Gastrocnemius medialis (tissue), 4 donors: ENCODE measurements around the gene PECR. TPM values are rescaled to one million over a fixed set of nuclear protein-coding genes. Genes with fewer than 3 reads are reported as not detected.

Source experiments
- ATAC-seq, 2 donors: fragments of 150-250 bp; one replicate each; pipeline ENCODE4 v1.9.1; 2016
- DNase-seq, 2 donors: peaks; one replicate each; pipeline ENCODE4 v3.0.0-alpha.2; 2019
- H3K27ac ChIP-seq, 4 donors: fragments of 200-600 bp; sonication (generic); 1 replicate in 1 of 4; 2 replicates in 3 of 4; pipeline ENCODE4 v1.5.1; 2016 to 2018; ENCODE audit warnings: mild to moderate bottlenecking in 2 of 4, moderate library complexity in 1 of 4
- H3K27me3 ChIP-seq, 3 donors: fragments of 200-600 bp; sonication (generic) in 2 of 3; 1 replicate in 1 of 3; 2 replicates in 2 of 3; pipeline versions ENCODE4 v1.5.1 to v1.6.0; 2016 to 2019; ENCODE audit warnings: mild to moderate bottlenecking in 1 of 3, moderate library complexity in 1 of 3
- H3K36me3 ChIP-seq, 2 donors: fragments of 200-600 bp; sonication (generic) in 1 of 2; one replicate each; pipeline ENCODE4 v1.5.1; 2017 to 2018
- H3K4me1 ChIP-seq, 2 donors: fragments of 200-600 bp; sonication (generic) in 1 of 2; one replicate each; pipeline ENCODE4 v1.5.1; 2016 to 2017; ENCODE audit warnings: mild to moderate bottlenecking in 2 of 2
- H3K4me3 ChIP-seq, 4 donors: fragments of 200-600 bp; sonication (generic) in 3 of 4; 1 replicate in 1 of 4; 2 replicates in 3 of 4; pipeline ENCODE4 v1.5.1; 2016 to 2019; ENCODE audit warnings: mild to moderate bottlenecking in 2 of 4
- H3K9me3 ChIP-seq, 3 donors: fragments of 200-600 bp; sonication (generic) in 2 of 3; 1 replicate in 1 of 3; 2 replicates in 2 of 3; pipeline ENCODE4 v1.5.1; 2016 to 2019
- POLR2A ChIP-seq, 2 donors: fragments of 450-650 bp; IDR thresholded peaks; one replicate each; pipeline ENCODE4 v1.6.1; 2017; ENCODE audit warnings: antibody characterized with exemption in 2 of 2, mild to moderate bottlenecking in 2 of 2, moderate library complexity in 2 of 2
- in situ Hi-C, 4 donors: fragments of 200-750 bp; cut with MboI; loops; one replicate each; pipeline versions ENCODE4 v1.15.0 to v1.8.0; 2017; ENCODE audit warnings: low sequenced_read_pairs in 4 of 4
- intact Hi-C: fragments of 100-400 bp; cut with DNase I; formaldehyde crosslinking; loops from one replicate; pipeline ENCODE4 v1.15.1; 2023; ENCODE audit warnings: low total_unique reads
- total RNA-seq, 4 donors: library from RNA; depleted of rRNA; stranded (reverse); fragments of >200 nt; gene quantifications; one replicate each; pipeline versions ENCODE4 v1.1.0 to v1.2.3, GENCODE V29; 2016
- TF ChIP-seq, protein P1 (sequence below), 5 experiments: fragments of 450-650 bp in 3 of 5; fragments of 200-600 bp in 2 of 5; sonication (generic) in 2 of 5; IDR thresholded peaks in 4 of 5; conservative IDR thresholded peaks in 1 of 5; 1 replicate in 4 of 5; 2 replicates in 1 of 5; pipeline ENCODE4 v1.5.1; 2016 to 2019; ENCODE audit warnings: antibody characterized with exemption in 5 of 5, mild to moderate bottlenecking in 3 of 5, moderate library complexity in 3 of 5

Gene PECR
- total RNA-seq, 4 donors from 2014 or later: 0.42 to 7.5 (median 1.5) TPM

DNA sequence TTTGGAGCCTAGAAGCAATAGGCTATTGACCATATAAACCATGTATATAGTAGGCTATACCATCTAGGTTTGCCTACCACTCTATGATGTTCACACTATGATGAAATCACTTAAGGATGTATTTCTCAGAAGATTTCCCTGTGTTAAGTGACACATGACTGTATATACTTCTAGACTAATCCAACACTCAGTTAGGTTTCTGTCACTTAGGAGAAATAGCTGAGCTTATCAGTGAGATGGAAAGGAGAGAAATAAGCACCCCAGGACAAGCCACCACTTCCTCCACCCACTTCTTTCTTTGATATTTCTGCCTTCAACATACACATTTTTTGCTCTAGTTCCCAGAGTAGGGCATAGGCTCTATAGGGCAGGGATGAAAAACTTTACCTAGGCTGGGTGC lies 7.8 kb downstream of the PECR start:
- TF ChIP-seq POLR2A (IDR thresholded peaks at IDR 0.05): no peak
- TF ChIP-seq, protein P1, sequence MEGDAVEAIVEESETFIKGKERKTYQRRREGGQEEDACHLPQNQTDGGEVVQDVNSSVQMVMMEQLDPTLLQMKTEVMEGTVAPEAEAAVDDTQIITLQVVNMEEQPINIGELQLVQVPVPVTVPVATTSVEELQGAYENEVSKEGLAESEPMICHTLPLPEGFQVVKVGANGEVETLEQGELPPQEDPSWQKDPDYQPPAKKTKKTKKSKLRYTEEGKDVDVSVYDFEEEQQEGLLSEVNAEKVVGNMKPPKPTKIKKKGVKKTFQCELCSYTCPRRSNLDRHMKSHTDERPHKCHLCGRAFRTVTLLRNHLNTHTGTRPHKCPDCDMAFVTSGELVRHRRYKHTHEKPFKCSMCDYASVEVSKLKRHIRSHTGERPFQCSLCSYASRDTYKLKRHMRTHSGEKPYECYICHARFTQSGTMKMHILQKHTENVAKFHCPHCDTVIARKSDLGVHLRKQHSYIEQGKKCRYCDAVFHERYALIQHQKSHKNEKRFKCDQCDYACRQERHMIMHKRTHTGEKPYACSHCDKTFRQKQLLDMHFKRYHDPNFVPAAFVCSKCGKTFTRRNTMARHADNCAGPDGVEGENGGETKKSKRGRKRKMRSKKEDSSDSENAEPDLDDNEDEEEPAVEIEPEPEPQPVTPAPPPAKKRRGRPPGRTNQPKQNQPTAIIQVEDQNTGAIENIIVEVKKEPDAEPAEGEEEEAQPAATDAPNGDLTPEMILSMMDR (IDR thresholded peaks at IDR 0.05 in 4 of 5, conservative IDR thresholded peaks at IDR 0.05 in 1 of 5): no peak
- H3K4me3 ChIP-seq: no peak overlapping the region
- no peaks in the 10 kb centered on the region for H3K4me1 ChIP-seq
- DNase-seq (no peak), ATAC-seq (no peak)
- in situ Hi-C loops (no loop called here), intact Hi-C loops (no loop called here)
- no peaks in the 10 kb centered on the region for H3K9me3 ChIP-seq
- no peaks in the 10 kb centered on the region for H3K27me3 ChIP-seq
- H3K36me3 ChIP-seq: no peaks in the 10 kb centered on the region
- H3K27ac ChIP-seq: no peak overlapping the region

DNA sequence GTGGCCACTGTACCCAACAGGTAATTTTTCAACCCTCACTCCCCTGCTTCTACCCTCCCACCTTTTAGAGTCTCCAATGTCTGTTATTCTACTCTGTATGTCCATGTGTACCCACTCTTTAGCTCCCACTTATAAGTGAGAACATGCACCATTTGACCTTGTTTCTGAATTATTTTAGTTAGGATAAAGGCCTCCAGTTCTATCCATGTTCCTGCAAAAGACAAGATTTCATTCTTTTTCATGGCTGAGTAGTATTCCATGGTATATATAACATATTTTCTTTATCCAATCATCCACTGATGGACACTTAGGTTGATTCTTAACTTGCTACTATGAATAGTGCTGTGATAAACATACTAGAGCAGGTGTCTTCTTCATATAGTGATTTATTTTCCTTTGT lies 9.1 kb downstream of the PECR start:
- Histone ChIP-seq H3K4me1 (no peaks in the 10 kb centered on the region), H3K27ac (no peak overlapping the region), H3K4me3 (no peak overlapping the region), H3K27me3 (no peaks in the 10 kb centered on the region), H3K9me3 (no peaks in the 10 kb centered on the region), H3K36me3 (no peaks in the 10 kb centered on the region)
- ATAC-seq: no peak
- in situ Hi-C loops: no loop called here
- intact Hi-C loops: no loop called here
- no peak for TF ChIP-seq POLR2A (IDR thresholded peaks at IDR 0.05)
- TF ChIP-seq, protein P1 (IDR thresholded peaks at IDR 0.05 in 4 of 5, conservative IDR thresholded peaks at IDR 0.05 in 1 of 5): no peak
- DNase-seq: no peak

DNA sequence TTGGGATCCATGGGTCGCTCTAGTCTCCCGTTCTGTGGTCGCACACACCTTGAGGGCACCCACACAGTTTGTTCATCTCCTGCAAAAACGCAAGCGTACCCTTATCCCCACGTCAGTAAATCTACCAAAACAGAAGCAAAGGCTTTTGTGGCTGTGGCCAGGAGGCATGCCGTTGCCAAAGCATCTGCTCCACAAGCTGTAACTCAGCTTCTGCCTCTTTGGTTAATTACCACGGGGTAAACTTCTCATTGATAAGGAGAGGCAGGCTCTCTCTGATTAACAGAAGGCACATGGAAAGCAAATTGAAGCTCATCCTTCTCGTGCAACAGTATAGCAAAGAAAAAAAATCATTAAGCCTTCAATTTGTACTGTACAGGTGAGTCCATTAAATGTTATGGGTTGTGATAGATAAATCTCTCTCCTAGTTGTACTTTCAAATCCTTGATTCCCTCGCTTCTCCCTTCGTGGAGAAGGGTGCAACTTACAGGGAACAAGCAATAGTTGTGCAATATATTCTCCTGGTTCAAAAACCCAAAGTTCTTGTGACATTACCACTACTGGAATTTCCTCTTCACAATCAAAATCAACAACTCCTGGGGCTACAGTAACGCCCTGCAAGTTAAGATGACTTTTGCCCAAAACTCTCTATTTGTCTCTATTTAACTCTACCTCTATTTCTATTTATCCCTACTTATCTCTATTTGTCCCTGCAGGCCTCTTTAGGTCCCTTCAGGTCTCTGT lies 10.3 kb downstream of the PECR start:
- Histone ChIP-seq H3K4me3 (no peak overlapping the region), H3K27me3 (no peaks in the 10 kb centered on the region), H3K9me3 (no peaks in the 10 kb centered on the region), H3K36me3 (no peaks in the 10 kb centered on the region), H3K27ac (no peak overlapping the region), H3K4me1 (no peaks in the 10 kb centered on the region)
- intact Hi-C loops (no loop called here), in situ Hi-C loops (no loop called here)
- no peak for TF ChIP-seq POLR2A (IDR thresholded peaks at IDR 0.05)
- TF ChIP-seq, protein P1 (IDR thresholded peaks at IDR 0.05 in 4 of 5, conservative IDR thresholded peaks at IDR 0.05 in 1 of 5): no peak
- DNase-seq (no peak), ATAC-seq (no peak)

DNA sequence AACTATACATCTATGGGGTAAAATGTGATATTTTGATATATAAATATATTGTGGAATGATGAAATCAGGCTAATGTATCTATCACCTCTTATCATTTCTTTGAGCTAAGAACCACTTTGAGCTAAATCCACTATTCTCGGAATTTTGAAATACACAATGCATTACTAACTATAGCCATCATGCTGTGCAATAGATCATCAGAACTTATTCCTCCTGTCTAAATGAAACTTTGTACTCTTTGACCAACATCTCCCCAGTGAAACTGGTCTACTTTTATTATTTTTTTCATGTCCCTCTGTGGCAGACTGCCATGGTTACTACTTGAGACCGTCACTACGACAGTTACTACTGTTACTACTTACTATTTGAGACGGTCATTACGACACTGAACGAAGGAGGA lies 11.4 kb downstream of the PECR start:
- in situ Hi-C loops (no loop called here), intact Hi-C loops (no loop called here)
- Histone ChIP-seq H3K9me3 (no peaks in the 10 kb centered on the region), H3K4me1 (no peaks in the 10 kb centered on the region), H3K27ac (no peak overlapping the region), H3K27me3 (no peaks in the 10 kb centered on the region), H3K36me3 (no peaks in the 10 kb centered on the region), H3K4me3 (no peak overlapping the region)
- no peak for DNase-seq
- ATAC-seq: no peak
- TF ChIP-seq POLR2A (IDR thresholded peaks at IDR 0.05): no peak
- TF ChIP-seq, protein P1 (IDR thresholded peaks at IDR 0.05 in 4 of 5, conservative IDR thresholded peaks at IDR 0.05 in 1 of 5): no peak

DNA sequence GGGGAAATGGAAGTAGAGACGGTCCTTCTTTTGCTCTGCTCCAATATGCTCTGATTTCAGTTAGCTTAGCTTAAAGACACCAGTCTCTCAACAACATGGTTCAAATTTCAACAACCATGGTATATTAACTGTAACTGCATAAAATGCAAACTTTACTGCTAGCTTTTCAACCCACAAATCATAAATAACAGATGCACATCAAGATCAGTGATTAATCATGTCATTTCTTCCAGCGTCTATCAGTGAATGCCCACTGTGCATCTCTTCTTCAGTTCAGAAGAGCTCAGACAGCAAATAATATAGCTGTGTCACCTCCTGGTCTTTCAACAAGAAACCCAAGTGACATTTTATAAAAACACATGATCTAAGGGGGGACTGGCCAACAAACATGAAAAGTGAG lies 12.6 kb downstream of the PECR start:
- no peak for TF ChIP-seq POLR2A (IDR thresholded peaks at IDR 0.05)
- TF ChIP-seq, protein P1 (IDR thresholded peaks at IDR 0.05 in 4 of 5, conservative IDR thresholded peaks at IDR 0.05 in 1 of 5): no peak
- in situ Hi-C loops: no loop called here

More for the DNA sequence above, 12.6 kb downstream of the PECR start:
- ATAC-seq (no peak), DNase-seq (no peak)
- Histone ChIP-seq H3K27me3 (no peaks in the 10 kb centered on the region), H3K4me1 (no peaks in the 10 kb centered on the region), H3K27ac (no peak overlapping the region), H3K9me3 (no peaks in the 10 kb centered on the region), H3K36me3 (no peaks in the 10 kb centered on the region), H3K4me3 (no peak overlapping the region)
- intact Hi-C loops: no loop called here
